ENCODE results near the gene NAA80.

NAA80 gene

GRCh38 chr3:50298836-50299637, at the start of gene NAA80, which contains the start of gene HYAL3:
TSS of gene NAA80 (minus strand) at chr3:50299405. CDS start at chr3:50297463, 1,942 bp downstream.
TSS of gene HYAL3 (minus strand) at chr3:50299405. CDS start at chr3:50295602, 3,803 bp downstream.
- in situ Hi-C loops (cut with MboI; ENCODE audit: low sequenced_read_pairs): no loop called here

GRCh38 chr3:50347187-50347813, 48.1 kb upstream of the NAA80 start:
- in situ Hi-C loops (cut with MboI; ENCODE audit: low sequenced_read_pairs): no loop called here

GRCh38 chr3:50345586-50346234, 46.5 kb upstream of the NAA80 start, which contains the start of gene ZMYND10:
TSS of gene ZMYND10 (minus strand) at chr3:50345732. CDS start at chr3:50345579, 153 bp downstream.
- in situ Hi-C loops (cut with MboI; ENCODE audit: low sequenced_read_pairs): no loop called here

GRCh38 chr3:50345008-50345407, 45.8 kb upstream of the NAA80 start:
- in situ Hi-C loops (cut with MboI; ENCODE audit: low sequenced_read_pairs): no loop called here

- in situ Hi-C loops (cut with MboI; ENCODE audit: low sequenced_read_pairs): no loop called here
Observed at GRCh38 chr3:50342813-50343633, 43.8 kb upstream of the NAA80 start.

GRCh38 chr3:50341996-50342650, 42.9 kb upstream of the NAA80 start:
- in situ Hi-C loops (cut with MboI; ENCODE audit: low sequenced_read_pairs): no loop called here

- in situ Hi-C loops (cut with MboI; ENCODE audit: low sequenced_read_pairs): no loop called here
Observed at GRCh38 chr3:50341537-50341936, 42.3 kb upstream of the NAA80 start.

GRCh38 chr3:50340448-50341329, 41.5 kb upstream of the NAA80 start, which contains the start of gene RASSF1:
TSS of gene RASSF1 (minus strand) at chr3:50340836. CDS start at chr3:50340805, 31 bp downstream.
- in situ Hi-C loops (cut with MboI; ENCODE audit: low sequenced_read_pairs): no loop called here

- in situ Hi-C loops (cut with MboI; ENCODE audit: low sequenced_read_pairs): no loop called here
Observed at GRCh38 chr3:50340147-50340447, 40.9 kb upstream of the NAA80 start.

- in situ Hi-C loops (cut with MboI; ENCODE audit: low sequenced_read_pairs): no loop called here
Observed at GRCh38 chr3:50339485-50340146, 40.4 kb upstream of the NAA80 start.

- in situ Hi-C loops (cut with MboI; ENCODE audit: low sequenced_read_pairs): no loop called here
Observed at GRCh38 chr3:50338965-50339364, 39.8 kb upstream of the NAA80 start.

GRCh38 chr3:50337175-50337861, 38.1 kb upstream of the NAA80 start:
- in situ Hi-C loops (cut with MboI; ENCODE audit: low sequenced_read_pairs): no loop called here

- in situ Hi-C loops (cut with MboI; ENCODE audit: low sequenced_read_pairs): no loop called here
Observed at GRCh38 chr3:50336452-50337174, 37.4 kb upstream of the NAA80 start.

- in situ Hi-C loops (cut with MboI; ENCODE audit: low sequenced_read_pairs): no loop called here
Observed at GRCh38 chr3:50334339-50335075, 35.3 kb upstream of the NAA80 start.

GRCh38 chr3:50333744-50334328, 34.6 kb upstream of the NAA80 start:
- in situ Hi-C loops (cut with MboI; ENCODE audit: low sequenced_read_pairs): no loop called here

GRCh38 chr3:50331364-50331907, 32.2 kb upstream of the NAA80 start:
- in situ Hi-C loops (cut with MboI; ENCODE audit: low sequenced_read_pairs): no loop called here
